Measurements from ENCODE around the gene NPAT.
"Not testable (repeated sequence)": the region's sequence is repeated elsewhere in the genome, so short reads cannot be mapped to it uniquely, and the experiment has no call there.

NPAT gene

DNA sequence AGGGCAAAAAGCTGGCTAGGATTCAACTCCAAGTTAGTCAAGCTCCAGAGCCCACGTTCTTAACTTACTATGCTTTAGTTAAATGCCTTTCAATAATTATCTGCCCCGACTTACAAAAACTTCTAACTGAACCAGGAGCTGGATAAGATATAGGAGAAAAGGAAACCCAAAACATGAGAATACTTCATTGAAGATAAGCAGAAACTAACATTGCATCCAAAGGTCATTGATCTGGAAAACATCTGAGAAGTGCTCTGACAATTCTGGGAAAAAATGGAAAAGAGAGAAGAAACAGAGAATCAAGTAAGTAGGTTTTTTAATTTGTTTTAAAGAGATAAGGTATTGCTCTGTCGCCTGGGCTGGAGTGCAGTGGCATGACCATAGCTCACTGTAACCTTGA lies 73.9 kb downstream of the NPAT start:
- no peak for DNase-seq (ENCODE audit: low read depth)

DNA sequence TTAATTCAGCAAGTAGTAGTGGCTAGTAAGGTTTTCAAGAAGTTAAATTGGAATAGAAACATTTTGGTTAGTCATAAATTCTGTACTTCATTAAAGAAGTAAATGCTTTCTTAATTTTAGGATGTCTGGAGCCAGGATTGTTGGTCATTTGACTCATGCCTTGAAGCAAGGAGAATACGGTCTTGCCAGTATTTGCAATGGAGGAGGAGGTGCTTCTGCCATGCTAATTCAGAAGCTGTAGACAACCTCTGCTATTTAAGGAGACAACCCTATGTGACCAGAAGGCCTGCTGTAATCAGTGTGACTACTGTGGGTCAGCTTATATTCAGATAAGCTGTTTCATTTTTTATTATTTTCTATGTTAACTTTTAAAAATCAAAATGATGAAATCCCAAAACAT lies 75.3 kb downstream of the NPAT start:
- no peak for DNase-seq (ENCODE audit: low read depth)

DNA sequence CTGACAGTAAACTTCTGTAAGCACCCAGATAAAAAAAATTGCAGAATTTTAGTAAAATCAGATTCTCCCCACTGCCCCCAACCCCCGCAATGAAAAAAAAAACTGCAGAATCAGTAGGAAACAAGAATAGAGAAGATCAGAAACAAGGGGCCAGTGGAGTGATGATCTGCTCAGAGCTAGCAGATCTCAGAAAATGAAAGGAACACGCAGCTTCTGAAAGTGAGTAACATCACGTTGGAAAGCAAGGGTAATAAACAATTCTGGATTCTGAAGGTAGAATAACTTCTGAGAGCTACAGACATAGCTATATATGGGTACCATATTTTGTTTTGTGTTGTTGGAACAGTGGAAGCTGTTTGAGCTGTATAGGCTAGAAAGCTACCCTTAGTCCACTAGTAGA lies 77.8 kb downstream of the NPAT start:
- DNase-seq (ENCODE audit: low read depth) = no peak

DNA sequence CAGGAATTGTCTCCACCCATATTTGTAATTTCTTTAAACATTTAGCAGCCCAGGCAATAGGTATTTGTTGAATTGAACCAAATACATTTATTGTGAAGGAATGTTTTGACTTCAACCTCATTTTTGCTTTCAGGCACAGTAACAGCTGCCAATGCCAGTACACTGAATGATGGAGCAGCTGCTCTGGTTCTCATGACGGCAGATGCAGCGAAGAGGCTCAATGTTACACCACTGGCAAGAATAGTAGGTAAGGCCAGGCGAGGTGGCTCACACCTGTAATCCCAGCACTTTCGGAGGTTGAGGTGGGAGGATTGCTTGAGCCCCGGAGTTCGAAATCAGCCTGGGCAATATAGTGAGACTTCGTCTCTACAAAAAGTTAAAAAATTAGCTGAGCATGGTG lies 80.1 kb downstream of the NPAT start:
- DNase-seq (ENCODE audit: low read depth) = no peak

DNA sequence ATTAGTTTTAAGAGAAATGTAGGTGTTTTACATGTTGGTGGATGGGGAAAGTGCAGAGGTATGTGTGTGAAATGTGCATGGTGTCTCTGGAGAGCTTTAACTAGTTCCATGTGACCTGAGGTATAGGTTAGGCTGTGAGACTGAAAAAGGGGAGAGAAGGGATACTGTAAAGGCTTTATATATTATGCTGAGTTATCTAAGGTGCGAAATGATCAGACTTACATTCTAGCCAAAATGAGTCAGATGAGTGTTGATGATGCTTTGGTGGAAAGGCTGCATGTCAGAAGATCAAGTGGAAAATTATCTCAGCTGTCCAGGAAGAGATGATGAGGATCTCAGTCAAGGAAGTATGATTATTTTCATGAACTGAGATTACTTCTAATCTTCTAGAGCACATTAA lies 85.2 kb downstream of the NPAT start:
- no peak for DNase-seq (ENCODE audit: low read depth)

DNA sequence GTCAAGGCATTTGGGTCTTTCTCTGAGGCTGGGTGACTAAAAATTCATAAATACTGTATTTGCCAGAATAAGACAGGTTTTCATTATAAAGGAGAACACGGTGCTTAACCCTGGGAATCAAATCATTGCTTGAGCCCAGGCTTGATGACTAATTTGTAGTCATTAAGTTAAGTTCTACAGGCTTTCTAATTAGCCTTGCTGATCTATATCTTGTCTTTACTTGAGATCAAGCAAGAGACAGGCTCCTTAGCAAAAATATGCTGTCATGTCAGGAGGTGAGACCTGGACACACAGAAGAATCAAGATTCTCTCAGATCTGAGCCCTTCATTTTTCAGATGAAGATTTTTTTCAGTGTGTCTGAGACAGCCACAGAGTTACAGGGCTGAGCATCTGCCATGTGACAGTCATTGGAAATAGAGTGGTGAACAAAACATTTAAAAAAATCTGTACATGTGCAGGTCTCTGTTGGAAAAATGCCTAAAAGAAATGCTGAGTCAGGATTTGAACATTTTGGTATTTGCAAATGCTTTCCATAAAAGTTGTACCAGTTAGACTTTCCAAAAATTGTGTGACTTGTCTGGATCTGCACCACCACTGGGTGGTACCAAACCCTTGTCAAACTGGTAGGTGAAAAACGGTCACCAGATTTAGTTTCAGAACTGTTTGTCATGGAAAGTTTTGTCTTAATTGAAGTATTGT lies 86.4 kb downstream of the NPAT start:
- DNase-seq (ENCODE audit: low read depth) = no peak

DNA sequence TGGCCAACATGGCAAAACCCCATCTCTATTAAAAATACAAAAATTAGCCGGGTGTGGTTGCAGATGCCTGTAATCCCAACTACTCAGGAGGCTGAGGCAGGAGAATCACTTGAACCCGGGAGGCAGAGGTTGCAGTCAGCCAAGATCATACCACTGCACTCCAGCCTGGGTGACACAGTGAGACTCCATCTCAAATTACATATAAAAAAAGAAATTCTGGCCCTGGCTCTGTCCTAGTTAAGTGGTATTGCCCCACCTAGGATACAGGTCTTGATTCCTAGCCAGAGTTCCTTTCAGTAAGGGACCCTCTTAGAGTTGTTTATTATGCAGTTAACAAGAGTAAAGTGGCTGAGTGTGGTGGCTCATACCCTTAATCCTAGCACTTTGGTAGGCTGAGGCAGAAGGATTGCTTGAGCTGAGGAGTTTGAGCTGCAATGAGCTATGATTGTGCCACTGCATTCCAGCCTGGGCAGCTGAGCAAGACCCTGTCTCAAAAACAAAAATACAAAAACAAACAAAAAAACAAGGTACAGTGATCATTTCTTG lies 89.4 kb downstream of the NPAT start:
- not testable (repeated sequence) for DNase-seq (ENCODE audit: low read depth)

DNA sequence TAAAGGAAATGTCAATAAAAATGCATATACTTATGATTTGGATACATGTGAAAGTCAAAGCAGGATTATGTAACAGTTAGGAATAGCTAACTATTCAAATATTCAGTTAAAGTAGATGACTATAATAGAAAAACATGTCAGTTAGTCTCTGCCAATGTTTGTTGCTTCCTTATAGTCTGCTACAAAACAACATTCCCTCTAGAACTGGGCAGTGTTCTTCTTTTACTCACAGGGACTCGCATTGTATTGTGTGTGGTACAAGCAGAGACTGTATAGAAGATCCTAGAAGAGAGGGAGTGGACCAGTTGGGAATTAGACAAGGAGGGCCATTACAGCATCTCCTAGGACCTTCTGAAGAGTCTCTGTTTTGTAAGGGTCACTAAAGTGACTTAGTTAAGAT lies 90.4 kb downstream of the NPAT start:
- no peak for DNase-seq (ENCODE audit: low read depth)

DNA sequence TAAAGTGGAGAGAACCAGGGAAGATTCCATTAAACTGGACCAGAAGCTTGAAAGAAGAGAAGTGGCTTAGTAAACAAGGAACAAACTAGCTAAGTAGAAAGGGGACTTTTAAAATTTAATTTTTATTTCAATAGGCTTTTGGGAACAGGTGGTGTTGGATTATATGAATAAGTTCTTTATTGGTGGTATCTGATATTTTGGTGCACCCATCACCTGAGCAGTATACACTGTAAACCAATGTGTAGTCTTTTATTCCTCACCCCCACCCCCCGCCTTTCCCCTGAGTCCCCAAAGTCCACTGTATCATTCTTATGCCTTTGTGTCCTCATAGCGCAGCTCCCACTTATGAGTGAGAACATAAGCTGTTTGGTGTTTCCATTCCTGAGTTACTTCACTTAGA lies 93.7 kb downstream of the NPAT start:
- DNase-seq (ENCODE audit: low read depth) = no peak

DNA sequence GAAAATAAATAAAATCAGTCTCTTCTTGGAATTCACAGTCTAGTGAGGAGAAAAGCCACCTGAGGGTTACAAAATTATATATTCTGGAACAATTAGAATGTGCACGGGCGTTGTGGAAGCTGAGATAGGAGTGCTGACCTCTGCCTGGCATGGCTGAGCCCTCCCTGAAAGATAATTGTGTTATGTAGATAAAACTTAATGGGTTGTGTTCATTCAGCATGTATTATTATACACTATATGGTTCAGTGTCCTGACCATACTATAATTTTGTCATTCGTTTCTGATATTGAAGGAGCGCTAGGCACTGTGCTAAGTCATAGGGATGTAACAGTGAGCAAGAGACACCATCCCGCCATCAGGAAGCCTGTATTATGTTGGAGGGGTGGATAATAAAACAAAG lies 97.3 kb downstream of the NPAT start:
- no peak for DNase-seq (ENCODE audit: low read depth)

DNA sequence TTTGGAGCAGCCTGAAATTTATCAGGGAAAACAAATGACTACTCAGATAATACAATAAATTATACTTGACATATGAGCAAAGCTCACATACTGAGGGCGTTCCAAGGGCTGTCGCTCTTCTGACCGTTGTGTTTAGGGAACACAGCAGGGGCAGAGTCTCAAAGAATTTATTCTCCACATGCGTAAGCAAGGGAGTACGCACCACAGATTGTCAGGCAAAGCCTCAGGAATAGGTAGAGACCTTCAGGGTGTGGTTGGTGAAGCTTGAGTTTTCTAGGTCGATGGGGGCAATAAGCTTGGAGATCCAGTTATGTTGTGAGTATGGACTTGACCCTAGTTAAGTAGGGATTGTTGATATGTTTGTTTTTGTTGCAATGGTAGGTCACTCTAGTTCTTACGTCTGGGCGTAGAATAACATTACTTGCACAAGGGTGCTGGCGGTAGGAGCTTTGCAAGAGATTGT lies 100.2 kb downstream of the NPAT start:
- no peak for DNase-seq (ENCODE audit: low read depth)

DNA sequence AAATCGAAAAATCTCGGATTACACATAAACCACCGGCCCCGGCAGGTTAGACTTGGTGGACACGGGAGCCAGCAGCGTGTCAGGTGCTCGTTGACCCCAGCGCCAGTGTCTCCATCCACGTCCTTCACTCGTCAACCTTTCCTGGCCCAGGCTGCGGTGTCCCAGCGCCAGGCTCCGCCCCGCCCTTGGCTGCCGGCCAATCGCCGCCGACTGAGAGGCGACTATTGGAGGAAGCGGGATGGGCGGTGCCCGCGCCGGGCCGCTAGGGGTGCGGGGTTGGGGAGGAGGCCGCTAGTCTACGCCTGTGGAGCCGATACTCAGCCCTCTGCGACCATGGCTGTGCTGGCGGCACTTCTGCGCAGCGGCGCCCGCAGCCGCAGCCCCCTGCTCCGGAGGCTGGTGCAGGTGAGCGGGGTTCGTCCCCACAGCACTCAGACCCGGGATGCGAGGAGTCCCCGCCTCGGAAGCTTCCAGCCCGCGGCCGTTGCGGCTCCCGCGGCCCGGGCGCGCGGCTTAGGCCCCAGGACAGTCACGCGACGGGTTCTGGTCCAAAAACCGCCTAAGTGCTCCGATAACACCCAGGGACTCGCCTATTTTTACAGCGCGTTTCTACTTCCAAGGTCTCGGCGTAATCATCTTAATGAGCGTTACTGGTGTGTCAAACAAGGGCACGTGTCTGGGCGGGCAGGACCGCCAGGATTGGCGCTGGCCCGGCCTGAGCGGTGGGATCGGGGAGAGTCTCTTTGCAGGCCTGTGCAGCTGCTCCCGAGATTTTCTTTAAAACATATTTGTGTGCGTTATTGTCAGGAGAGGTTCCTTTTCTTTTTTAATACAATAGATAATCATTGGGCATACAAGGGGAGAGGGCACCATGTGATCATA lies 100.9 kb downstream of the NPAT start, which contains the start of gene ACAT1:
TSS of gene ACAT1 (plus strand) at position 294 of the 882 bp plus-strand sequence. CDS start at position 334, 40 bp downstream.
- DNase-seq (ENCODE audit: low read depth) = peak; percentile 96

DNA sequence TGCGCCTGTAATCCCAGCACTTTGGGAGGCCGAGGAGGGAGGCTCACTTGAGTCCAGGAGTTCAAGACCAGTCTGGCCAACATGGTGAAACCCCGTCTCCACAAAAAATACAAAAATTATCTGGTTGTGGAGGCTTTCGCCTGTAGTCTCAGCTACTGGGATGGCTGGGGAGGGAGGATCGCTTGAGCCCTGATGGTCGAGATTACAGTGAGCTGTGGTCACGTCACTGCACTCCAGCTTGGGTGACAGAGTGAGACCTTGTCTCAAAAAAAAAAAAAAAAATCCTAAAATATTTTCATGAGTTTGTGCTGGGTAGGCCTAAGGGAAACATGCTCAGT lies 101.5 kb downstream of the NPAT start:
- not testable (repeated sequence) for DNase-seq (ENCODE audit: low read depth)

DNA sequence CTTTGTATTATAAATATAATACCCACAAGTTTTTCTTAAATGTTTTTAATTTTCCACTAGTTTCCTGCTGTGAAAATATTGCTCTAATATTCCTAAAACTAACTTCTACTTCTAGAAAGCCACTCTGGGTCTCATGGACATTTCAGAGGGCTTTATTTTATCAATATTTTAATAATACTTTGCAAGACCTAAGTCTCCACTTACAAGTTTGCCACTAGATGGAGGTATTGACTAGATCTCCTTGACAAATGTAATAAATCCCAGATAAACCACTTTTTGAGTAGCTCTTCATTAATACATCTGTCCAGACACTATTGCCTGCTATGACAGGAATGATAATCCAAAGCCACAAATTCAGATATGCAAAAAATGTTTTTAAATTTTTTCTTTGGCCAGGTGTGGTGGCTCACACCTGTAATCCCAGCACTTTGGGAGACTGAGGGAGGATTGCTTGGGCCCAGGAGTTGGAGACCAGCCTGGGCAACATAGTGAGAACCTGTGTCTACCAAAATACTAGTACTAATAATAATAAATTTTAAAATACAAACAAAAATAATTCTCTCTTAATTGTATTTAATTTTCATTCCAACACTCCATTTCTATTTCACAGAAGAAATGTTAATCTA lies 104.6 kb downstream of the NPAT start:
- no peak for DNase-seq (ENCODE audit: low read depth)

DNA sequence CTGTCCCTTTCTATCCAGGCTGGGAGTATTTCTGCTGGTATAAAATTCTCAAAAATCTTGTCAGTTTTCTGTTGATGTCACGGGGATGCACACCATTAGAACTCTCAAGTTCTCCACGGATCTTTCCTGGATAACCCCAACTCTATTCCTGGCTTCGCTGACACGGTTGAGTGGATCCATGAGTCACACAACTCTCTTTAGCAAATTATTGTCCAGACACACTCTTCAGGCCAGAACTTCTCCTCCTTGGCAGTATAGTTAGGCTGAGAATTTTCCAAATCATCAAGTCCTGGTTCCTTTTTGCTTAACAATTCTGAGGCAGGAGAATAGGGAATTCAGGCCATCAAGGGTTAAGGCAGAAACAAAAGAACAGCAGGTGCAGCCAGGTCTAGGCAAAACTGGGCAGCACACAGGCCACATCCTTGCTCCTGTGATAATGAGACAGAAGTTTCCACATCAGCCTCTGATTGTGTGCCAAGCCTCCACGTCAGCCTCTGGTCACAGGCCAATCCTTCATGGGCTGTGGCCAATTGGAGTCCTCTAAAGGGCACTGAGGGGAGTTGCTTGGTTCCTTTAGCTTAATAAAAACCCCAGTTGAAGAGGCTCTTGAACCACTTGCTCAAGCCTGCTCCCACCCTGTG lies 106.8 kb downstream of the NPAT start:
- no peak for DNase-seq (ENCODE audit: low read depth)

DNA sequence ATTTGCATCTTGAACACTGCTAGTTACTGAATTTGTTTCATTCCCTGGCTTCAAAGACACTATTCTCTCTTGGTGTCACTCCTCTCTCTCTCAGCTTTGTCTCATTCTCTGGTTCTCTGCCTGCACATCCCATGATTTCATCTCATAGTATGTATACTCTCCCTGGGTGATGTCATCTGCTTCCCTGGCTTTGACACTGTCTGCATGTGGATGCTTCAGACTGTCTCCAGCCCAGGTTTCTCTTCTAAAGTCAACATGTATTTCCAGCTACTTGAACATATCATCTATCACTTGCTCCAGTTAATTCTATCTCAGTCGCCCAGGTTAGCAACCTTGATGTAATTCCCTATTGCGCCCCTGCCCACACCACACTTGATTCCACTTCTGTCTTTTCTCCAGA lies 110.4 kb downstream of the NPAT start:
- no peak for DNase-seq (ENCODE audit: low read depth)

DNA sequence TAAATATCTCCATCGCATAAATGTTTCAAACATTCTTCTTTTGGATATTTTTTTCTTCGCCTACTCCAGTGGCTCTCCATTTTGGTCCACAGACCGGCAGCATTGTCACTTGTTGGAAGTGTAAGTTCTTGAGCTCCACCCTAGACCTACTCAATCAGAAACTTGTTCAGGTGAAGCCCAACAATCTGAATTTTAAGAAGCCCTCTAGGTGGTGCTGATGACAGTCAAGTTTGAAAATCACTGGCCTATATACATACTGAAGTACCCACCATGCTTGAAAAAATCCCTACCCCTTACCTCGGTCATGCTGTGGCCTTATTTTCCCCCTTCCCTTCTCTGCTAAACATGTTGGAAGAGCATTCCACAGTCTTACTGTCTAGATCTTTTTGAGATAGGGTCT lies 111.3 kb downstream of the NPAT start:
- no peak for DNase-seq (ENCODE audit: low read depth)
